Uterus (tissue), 4 donors: ENCODE measurements around the gene LRIT1. TPM values are rescaled to one million over a fixed set of nuclear protein-coding genes. Genes with fewer than 3 reads are reported as not detected.

Source experiments
- DNase-seq, 2 donors: peaks; one replicate each; pipeline ENCODE4 v3.0.0-alpha.2; 2019 to 2020
- H3K27ac ChIP-seq, 2 donors: fragments of 200-600 bp; sonication (generic); 1 replicate in 1 of 2; 2 replicates in 1 of 2; pipeline ENCODE4 v1.5.1; 2016 to 2018
- H3K27me3 ChIP-seq, 2 donors: fragments of 200-600 bp; sonication (generic); one replicate each; pipeline ENCODE4 v1.5.1; 2018 to 2019; ENCODE audit warnings: control low read depth in 1 of 2
- H3K36me3 ChIP-seq, 2 donors: fragments of 200-600 bp; sonication (generic); one replicate each; pipeline ENCODE4 v1.5.1; 2019; ENCODE audit warnings: control low read depth in 1 of 2
- H3K4me1 ChIP-seq, 2 donors: fragments of 200-600 bp; sonication (generic); one replicate each; pipeline ENCODE4 v1.5.1; 2018 to 2019; ENCODE audit warnings: control low read depth in 1 of 2
- H3K4me3 ChIP-seq, 2 donors: fragments of 200-600 bp; sonication (generic); 1 replicate in 1 of 2; 2 replicates in 1 of 2; pipeline ENCODE4 v1.5.1; 2018 to 2019; ENCODE audit warnings: mild to moderate bottlenecking in 1 of 2
- H3K9me3 ChIP-seq, 2 donors: fragments of 200-600 bp; sonication (generic); one replicate each; pipeline ENCODE4 v1.5.1; 2019; ENCODE audit warnings: control low read depth in 1 of 2
- CTCF ChIP-seq, 4 experiments: fragments of 200-600 bp in 2 of 4; fragments of 450-650 bp in 2 of 4; sonication (generic) in 2 of 4; IDR thresholded peaks; one replicate each; pipeline ENCODE4 v1.5.1; 2016 to 2019; ENCODE audit warnings: antibody characterized with exemption in 4 of 4, mild to moderate bottlenecking in 2 of 4, moderate library complexity in 1 of 4
- POLR2A ChIP-seq, 2 donors: fragments of 450-650 bp; IDR thresholded peaks; one replicate each; pipeline ENCODE4 v1.6.1; 2016; ENCODE audit warnings: antibody characterized with exemption in 2 of 2, mild to moderate bottlenecking in 1 of 2, moderate library complexity in 1 of 2
- intact Hi-C: fragments of 100-400 bp; cut with DNase I; formaldehyde crosslinking; loops from one replicate; pipeline ENCODE4 v1.15.1; 2023; ENCODE audit warnings: low total_unique reads
- total RNA-seq, 4 donors: library from RNA; depleted of rRNA in 3 of 4; stranded (reverse); fragments of >200 nt in 3 of 4; gene quantifications; one replicate each; pipeline versions ENCODE4 v1.1.0 to v1.2.4, GENCODE V29; 2014 to 2023
- donor health status: DM: yes; HTN: yes; CAD: no.

LRIT1 gene
- total RNA-seq, 4 donors from 2014 or later, result not detected

- Histone ChIP-seq H3K9me3 (no peaks in the 10 kb centered on the region), H3K36me3 (no peaks in the 10 kb centered on the region), H3K4me1 (no peaks in the 10 kb centered on the region), H3K27me3 (no peaks in the 10 kb centered on the region), H3K4me3 (no peak overlapping the region), H3K27ac (no peak overlapping the region)
- TF ChIP-seq POLR2A (IDR thresholded peaks at IDR 0.05), result no peak
- no peak for TF ChIP-seq CTCF (IDR thresholded peaks at IDR 0.05)
- intact Hi-C loops, result no loop called here
- no peak for DNase-seq
Observed at GRCh38 chr10:84233940-84234339, 7.4 kb downstream of the LRIT1 start.

- Histone ChIP-seq H3K36me3 (no peaks in the 10 kb centered on the region), H3K9me3 (no peaks in the 10 kb centered on the region), H3K4me3 (no peak overlapping the region), H3K27me3 (no peaks in the 10 kb centered on the region), H3K4me1 (no peaks in the 10 kb centered on the region), H3K27ac (no peak overlapping the region)
- TF ChIP-seq CTCF (IDR thresholded peaks at IDR 0.05) (no peak), POLR2A (IDR thresholded peaks at IDR 0.05) (no peak)
- intact Hi-C loops, result no loop called here
- DNase-seq, result no peak
Observed at GRCh38 chr10:84232376-84232775, 9.0 kb downstream of the LRIT1 start.

DNA sequence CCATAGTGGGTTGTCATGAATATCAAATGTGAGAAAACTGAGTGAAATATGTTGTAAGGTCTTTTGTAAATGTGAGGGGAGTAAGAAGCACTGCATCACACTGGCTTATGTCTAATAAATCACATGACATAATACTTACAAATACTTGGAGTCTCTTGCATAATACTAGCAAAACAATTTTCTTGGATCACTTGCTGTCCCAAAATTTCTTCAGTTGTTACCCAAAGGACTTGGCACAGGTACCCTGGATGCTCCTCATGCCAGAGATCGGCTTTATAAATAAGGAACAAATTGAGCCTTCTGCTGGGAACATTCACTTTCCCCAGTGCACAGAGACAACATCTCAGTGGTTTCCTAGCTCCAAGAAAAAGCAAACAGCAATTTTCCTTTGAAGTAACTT is 11.0 kb downstream of the LRIT1 start:
- no peak overlapping the region for H3K27ac ChIP-seq
- H3K9me3 ChIP-seq, result no peaks in the 10 kb centered on the region
- TF ChIP-seq POLR2A (IDR thresholded peaks at IDR 0.05) (no peak), CTCF (IDR thresholded peaks at IDR 0.05) (no peak)
- no peak for DNase-seq
- no peaks in the 10 kb centered on the region for H3K36me3 ChIP-seq
- intact Hi-C loops, result no loop called here
- no peak overlapping the region for H3K4me3 ChIP-seq
- no peaks in the 10 kb centered on the region for H3K4me1 ChIP-seq
- H3K27me3 ChIP-seq, result no peaks in the 10 kb centered on the region

- Histone ChIP-seq H3K4me1 (no peaks in the 10 kb centered on the region), H3K4me3 (no peak overlapping the region), H3K9me3 (no peaks in the 10 kb centered on the region), H3K27me3 (no peaks in the 10 kb centered on the region), H3K27ac (no peak overlapping the region), H3K36me3 (no peaks in the 10 kb centered on the region)
- DNase-seq, result no peak
- TF ChIP-seq POLR2A (IDR thresholded peaks at IDR 0.05) (no peak), CTCF (IDR thresholded peaks at IDR 0.05) (no peak)
- intact Hi-C loops, result no loop called here
Observed at GRCh38 chr10:84227810-84228209, 13.5 kb downstream of the LRIT1 start.

DNA sequence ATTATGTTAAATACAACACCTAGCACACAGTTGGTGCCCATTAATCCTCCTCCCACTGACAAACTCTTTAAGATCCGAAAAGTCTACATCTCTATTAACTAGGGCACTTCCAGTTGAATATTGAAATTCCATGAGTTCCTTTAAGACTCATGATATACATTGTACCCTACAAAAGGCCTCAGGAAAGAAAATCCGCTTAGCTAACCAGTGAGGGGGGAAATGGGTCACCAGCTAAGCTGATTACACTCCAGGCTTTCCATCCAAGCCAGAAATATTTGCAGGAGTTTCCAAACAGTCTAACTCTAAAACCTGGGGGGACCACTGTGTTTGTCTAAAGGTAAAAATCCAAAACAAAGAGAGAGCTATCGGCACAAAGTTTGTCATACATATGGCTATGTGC is 14.7 kb downstream of the LRIT1 start:
- no peaks in the 10 kb centered on the region for H3K9me3 ChIP-seq
- intact Hi-C loops, result no loop called here
- no peaks in the 10 kb centered on the region for H3K36me3 ChIP-seq
- no peaks in the 10 kb centered on the region for H3K4me1 ChIP-seq
- DNase-seq, result no peak
- H3K27ac ChIP-seq, result no peak overlapping the region
- no peaks in the 10 kb centered on the region for H3K27me3 ChIP-seq
- TF ChIP-seq CTCF (IDR thresholded peaks at IDR 0.05) (no peak), POLR2A (IDR thresholded peaks at IDR 0.05) (no peak)
- H3K4me3 ChIP-seq, result no peak overlapping the region
